Neutrophil (primary cell): ENCODE data around the gene GIMD1.
"Not testable (repeated sequence)": the region's sequence is repeated elsewhere in the genome, so short reads cannot be mapped to it uniquely, and the experiment has no call there.

Source experiments
- H3K27ac ChIP-seq: fragments of 200-600 bp; sonication (generic); 2 replicates; pipeline ENCODE4 v1.5.1; 2016; ENCODE audit warnings: mild to moderate bottlenecking, moderate library complexity
- H3K27me3 ChIP-seq: fragments of 200-600 bp; sonication (generic); 2 replicates; pipeline ENCODE4 v1.6.0; 2016; ENCODE audit warnings: mild to moderate bottlenecking
- H3K36me3 ChIP-seq: fragments of 200-600 bp; sonication (generic); 2 replicates; pipeline ENCODE4 v1.5.1; 2017
- H3K4me1 ChIP-seq, 2 experiments: fragments of 200-600 bp in 1 of 2; sonication (generic) in 1 of 2; 1 replicate in 1 of 2; 2 replicates in 1 of 2; pipeline versions ENCODE4 v1.5.1 to v1.6.1; 2013 to 2016; ENCODE audit warnings: low read depth in 1 of 2, low read length in 1 of 2, mild to moderate bottlenecking in 1 of 2, moderate library complexity in 1 of 2; ENCODE audit not compliant: control insufficient read depth in 1 of 2, insufficient read depth in 1 of 2
- H3K4me3 ChIP-seq, 2 experiments: fragments of 200-600 bp in 1 of 2; sonication (generic) in 1 of 2; 1 replicate in 1 of 2; 2 replicates in 1 of 2; pipeline ENCODE4 v1.5.1; 2013 to 2016; ENCODE audit warnings: low read depth in 1 of 2, low read length in 1 of 2, mild to moderate bottlenecking in 1 of 2, moderate library complexity in 1 of 2
- H3K9me3 ChIP-seq: fragments of 200-600 bp; sonication (generic); 2 replicates; pipeline ENCODE4 v1.5.1; 2016
- TF ChIP-seq, protein P1 (sequence below): fragments of 200-600 bp; sonication (generic); IDR thresholded peaks from 2 replicates; pipeline ENCODE4 v1.5.1; 2016; ENCODE audit warnings: antibody characterized with exemption

GIMD1 gene

DNA sequence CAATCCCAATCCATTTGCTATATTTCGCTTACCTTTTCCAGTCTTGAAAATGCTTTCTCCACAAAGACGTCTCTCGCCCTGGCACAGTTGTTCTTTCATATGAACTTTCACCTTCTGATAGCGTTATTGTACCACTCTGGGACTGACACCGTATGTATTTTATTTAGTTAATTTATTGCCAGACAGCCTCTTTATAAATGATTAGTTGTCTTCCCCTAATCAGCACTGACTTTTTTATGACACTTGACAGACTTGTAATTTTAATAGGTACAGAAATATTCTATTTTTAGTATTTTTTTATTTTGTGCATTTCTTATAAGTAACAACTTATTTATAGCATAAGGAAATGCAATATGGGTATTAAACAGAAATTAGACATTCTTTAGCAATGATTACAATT, at the start of gene GIMD1:
TSS of gene GIMD1 (minus strand) at position 101 of the 400 bp plus-strand sequence. CDS start 1,343 bp downstream, outside the sequence.
- H3K27me3 ChIP-seq: peaks cover 35% of the 10 kb centered on the region
- TF ChIP-seq, protein P1, sequence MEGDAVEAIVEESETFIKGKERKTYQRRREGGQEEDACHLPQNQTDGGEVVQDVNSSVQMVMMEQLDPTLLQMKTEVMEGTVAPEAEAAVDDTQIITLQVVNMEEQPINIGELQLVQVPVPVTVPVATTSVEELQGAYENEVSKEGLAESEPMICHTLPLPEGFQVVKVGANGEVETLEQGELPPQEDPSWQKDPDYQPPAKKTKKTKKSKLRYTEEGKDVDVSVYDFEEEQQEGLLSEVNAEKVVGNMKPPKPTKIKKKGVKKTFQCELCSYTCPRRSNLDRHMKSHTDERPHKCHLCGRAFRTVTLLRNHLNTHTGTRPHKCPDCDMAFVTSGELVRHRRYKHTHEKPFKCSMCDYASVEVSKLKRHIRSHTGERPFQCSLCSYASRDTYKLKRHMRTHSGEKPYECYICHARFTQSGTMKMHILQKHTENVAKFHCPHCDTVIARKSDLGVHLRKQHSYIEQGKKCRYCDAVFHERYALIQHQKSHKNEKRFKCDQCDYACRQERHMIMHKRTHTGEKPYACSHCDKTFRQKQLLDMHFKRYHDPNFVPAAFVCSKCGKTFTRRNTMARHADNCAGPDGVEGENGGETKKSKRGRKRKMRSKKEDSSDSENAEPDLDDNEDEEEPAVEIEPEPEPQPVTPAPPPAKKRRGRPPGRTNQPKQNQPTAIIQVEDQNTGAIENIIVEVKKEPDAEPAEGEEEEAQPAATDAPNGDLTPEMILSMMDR: no peak
- no peaks in the 10 kb centered on the region for H3K36me3 ChIP-seq
- H3K9me3 ChIP-seq: no peaks in the 10 kb centered on the region
- H3K4me1 ChIP-seq: no peaks in the 10 kb centered on the region
- no peak within 1 kb of the TSS for H3K4me3 ChIP-seq
- no peak within 1 kb of the TSS for H3K27ac ChIP-seq

DNA sequence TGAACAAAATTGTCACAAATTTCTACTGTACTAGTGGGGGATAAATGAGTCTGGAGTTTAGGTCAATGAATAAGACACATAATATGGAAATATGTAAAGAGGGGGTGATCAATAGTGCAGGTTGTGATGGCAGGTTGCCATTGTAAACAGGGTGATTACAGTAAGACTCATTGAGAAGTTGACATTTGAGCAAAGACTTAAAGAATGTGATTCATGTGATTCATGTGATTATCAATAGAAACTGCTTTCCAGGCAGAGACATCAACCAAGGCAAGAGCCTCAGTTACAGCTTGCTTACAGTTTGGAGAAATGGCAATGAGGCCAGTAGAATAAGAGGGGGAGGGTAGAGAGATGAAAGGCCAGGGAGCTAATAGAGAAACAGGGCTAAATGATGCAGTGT, 45.8 kb upstream of the GIMD1 start:
- TF ChIP-seq, protein P1: no peak
- no peak overlapping the region for H3K27ac ChIP-seq

DNA sequence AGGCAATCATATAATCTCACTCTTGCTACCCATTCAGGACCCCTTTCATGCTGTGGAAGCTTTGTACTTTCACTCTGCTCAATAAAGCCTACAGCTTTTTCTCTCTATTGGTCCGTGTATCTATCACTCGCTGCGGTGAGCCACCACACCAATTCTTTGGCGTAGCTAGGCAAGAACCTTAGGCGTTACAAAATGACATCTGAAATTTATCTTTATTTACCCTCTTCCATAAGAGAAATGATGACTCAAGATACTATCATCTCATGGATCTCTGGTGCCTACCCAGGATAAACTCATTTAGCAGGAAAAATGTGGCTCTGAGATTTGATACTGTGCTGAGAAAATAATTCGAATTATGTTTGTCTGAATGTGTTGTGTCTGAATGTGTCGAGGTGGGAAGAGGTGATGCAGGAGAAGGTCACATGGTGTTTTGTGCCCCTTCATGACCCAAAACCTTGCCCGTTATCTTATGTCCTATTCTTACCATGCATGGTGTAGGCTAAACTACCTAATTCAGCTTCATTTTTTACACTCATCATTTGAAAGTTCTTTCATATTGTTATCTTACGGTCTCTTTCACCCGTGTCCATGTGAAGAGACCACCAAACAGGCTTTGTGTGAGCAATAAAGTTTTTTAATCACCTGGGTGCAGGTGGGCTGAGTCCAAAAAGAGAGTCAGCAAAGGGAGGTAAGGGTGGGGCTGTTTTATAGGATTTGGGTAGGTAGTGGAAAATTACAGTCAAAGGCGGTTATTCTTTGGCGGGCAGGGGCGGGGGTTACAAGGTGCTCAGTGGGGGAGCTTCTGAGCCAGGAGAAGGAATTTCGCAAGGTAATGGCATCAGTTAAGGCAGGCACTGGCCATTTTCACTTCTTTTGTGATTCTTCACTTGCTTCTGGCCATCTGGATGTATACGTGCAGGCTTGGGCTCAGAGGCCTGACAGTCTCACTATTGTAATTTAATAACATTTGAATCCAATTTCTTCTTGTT, 41.6 kb upstream of the GIMD1 start:
- H3K36me3 ChIP-seq: no peaks in the 10 kb centered on the region
- H3K27ac ChIP-seq: no peak overlapping the region
- TF ChIP-seq, protein P1: no peak
- H3K4me3 ChIP-seq: no peak overlapping the region
- no peaks in the 10 kb centered on the region for H3K27me3 ChIP-seq
- no peaks in the 10 kb centered on the region for H3K9me3 ChIP-seq
- no peaks in the 10 kb centered on the region for H3K4me1 ChIP-seq

More for the DNA sequence above, 45.8 kb upstream of the GIMD1 start:
- Histone ChIP-seq H3K36me3 (no peaks in the 10 kb centered on the region), H3K9me3 (no peaks in the 10 kb centered on the region), H3K4me1 (no peaks in the 10 kb centered on the region), H3K27me3 (no peaks in the 10 kb centered on the region), H3K4me3 (no peak overlapping the region)

DNA sequence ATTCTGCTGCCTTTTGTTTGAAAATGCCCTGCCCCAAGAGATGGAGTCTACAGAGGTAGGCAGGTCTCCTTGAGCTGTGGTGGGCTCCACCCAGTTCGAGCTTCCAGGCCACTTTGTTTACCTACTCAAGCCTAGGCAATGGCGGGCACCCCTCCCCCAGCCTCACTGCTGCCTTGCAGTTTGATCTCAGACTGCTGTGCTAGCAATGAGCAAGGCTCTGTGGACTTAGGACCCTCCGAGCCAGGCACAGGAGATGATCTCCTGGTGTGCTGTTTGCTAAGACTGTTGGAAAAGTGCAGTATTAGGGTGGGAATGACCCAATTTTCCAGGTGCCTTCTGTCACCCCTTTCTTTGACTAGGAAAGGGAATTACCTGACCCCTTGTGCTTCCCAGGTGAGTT, 39.4 kb upstream of the GIMD1 start:
- not testable (repeated sequence) for H3K4me1 ChIP-seq, H3K4me3 ChIP-seq, H3K27me3 ChIP-seq, H3K27ac ChIP-seq, H3K9me3 ChIP-seq, H3K36me3 ChIP-seq

DNA sequence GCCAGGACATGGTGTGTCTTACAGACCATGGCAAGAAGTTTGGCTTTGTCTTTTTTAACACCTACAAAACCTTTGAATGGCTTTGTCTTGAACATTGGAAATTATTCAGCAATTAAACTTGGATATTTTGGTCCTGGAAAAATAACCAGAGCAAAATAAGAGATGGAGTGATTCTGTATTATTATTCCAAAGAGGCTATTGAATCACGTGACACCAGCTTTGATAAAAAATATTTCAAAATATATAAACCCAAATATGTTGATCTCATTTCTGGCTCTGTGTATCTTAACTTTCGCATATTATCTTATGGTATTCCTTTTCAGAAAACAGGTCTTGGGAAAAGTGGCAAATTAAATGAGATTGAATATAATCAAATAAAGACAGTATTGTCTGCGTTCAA, 32.6 kb upstream of the GIMD1 start:
- Histone ChIP-seq H3K4me3 (no peak overlapping the region), H3K36me3 (no peaks in the 10 kb centered on the region), H3K4me1 (no peaks in the 10 kb centered on the region), H3K27me3 (no peaks in the 10 kb centered on the region), H3K9me3 (no peaks in the 10 kb centered on the region), H3K27ac (no peak overlapping the region)
- TF ChIP-seq, protein P1: no peak

DNA sequence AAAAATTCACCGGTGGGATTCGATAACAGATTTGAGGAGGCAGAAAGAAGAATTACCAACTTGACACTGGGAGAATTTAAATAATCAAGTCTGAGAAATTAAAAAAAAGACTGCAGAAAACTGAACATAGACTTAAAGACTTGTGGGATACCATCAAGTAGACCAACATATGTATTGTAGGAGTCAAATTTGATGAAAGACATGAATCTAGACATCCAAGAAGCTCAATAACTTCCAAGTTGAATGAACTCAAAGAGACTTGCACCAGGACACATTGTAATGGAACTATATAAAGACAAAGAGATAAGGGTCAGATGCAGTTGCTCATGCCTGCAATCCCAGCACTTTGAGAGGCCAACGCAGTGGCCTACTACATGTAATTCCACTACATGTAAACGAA, 30.3 kb upstream of the GIMD1 start:
- H3K36me3 ChIP-seq, H3K27ac ChIP-seq, H3K9me3 ChIP-seq, H3K4me3 ChIP-seq, H3K4me1 ChIP-seq, H3K27me3 ChIP-seq: not testable (repeated sequence)
